HepG2 (cell line): ENCODE data around the gene HELZ. TPM values are rescaled to one million over a fixed set of nuclear protein-coding genes. Genes with fewer than 3 reads are reported as not detected.

Experiments
- ATAC-seq: fragments of 200-7000 bp; cut with Tn5 transposase; 3 replicates; pipeline ENCODE4 v1.9.1; 2020; ENCODE audit warnings: mild to moderate bottlenecking, moderate library complexity
- BruUV-seq: library from RNA; stranded (reverse); fragments of 400-500 nt; replicated peaks from 2 replicates; lab custom pipeline; 2021; lab: Mats Ljungman, UMichigan
- CTCF ChIA-PET: fragments of 300-600 bp; formaldehyde crosslinking; extraction: SDS; loops from one replicate; lab custom pipeline; 2021; ENCODE audit warnings: low total read pairs, inconsistent platforms, low intra/inter-chr PET ratio; lab: Yijun Ruan, JAX
- POLR2A ChIA-PET: fragments of 350-600 bp; sonication (Branson Sonifier 250); formaldehyde crosslinking; loops from one replicate; lab custom pipeline; 2020; ENCODE audit warnings: antibody characterized with exemption, inconsistent platforms; lab: Yijun Ruan, JAX
- DNase-seq: peaks from one replicate; pipeline ENCODE4 v3.0.0-alpha.2; 2015; ENCODE audit warnings: low spot score
- FAIRE-seq: peaks from 3 replicates; lab custom pipeline; 2011; peaks lifted over from hg19 to GRCh38; lab: Jason Lieb, UNC
- H2AFZ ChIP-seq: one replicate; pipeline ENCODE4 v1.6.1; 2011; ENCODE audit warnings: low read length, inconsistent platforms
- H3K27ac ChIP-seq: fragments of 300-600 bp; 3 replicates; pipeline ENCODE4 v1.8.0; 2011; ENCODE audit warnings: mixed run types, mild to moderate bottlenecking, mixed read lengths, low read length, inconsistent platforms; ENCODE audit not compliant: insufficient read depth; ENCODE audit errors: extremely low read length
- H3K27me3 ChIP-seq, 2 experiments: fragments of 200-600 bp in 1 of 2; 2 replicates in 1 of 2; 3 replicates in 1 of 2; pipeline versions ENCODE4 v1.6.0 to v1.8.0; 2011; ENCODE audit warnings: low read length in 2 of 2, mild to moderate bottlenecking in 2 of 2, moderate library complexity in 2 of 2, inconsistent platforms in 1 of 2; ENCODE audit not compliant: insufficient read depth in 2 of 2, control insufficient read depth in 1 of 2
- H3K36me3 ChIP-seq, 2 experiments: fragments of 200-600 bp in 1 of 2; replicated peaks in 1 of 2; 2 replicates in 1 of 2; 3 replicates in 1 of 2; pipeline versions ENCODE4 v1.5.1 to v1.8.0; 2011; ENCODE audit warnings: low read length in 2 of 2, inconsistent platforms in 1 of 2; ENCODE audit not compliant: insufficient read depth in 2 of 2, control insufficient read depth in 1 of 2
- H3K4me1 ChIP-seq: 2 replicates; pipeline ENCODE4 v1.5.1; 2012; ENCODE audit warnings: low read length, inconsistent platforms; ENCODE audit not compliant: insufficient read depth
- H3K4me2 ChIP-seq: 2 replicates; pipeline ENCODE4 v1.6.0; 2011; ENCODE audit warnings: low read depth, low read length, inconsistent platforms
- H3K4me3 ChIP-seq, 3 experiments: fragments of 200-600 bp in 1 of 3; sonication (generic), shearing (Covaris generic) in 1 of 3; replicated peaks in 1 of 3; 2 replicates each; pipeline ENCODE4 v1.5.1; 2011 to 2016; ENCODE audit warnings: low read length in 3 of 3, inconsistent platforms in 2 of 3, low read depth in 2 of 3, mild to moderate bottlenecking in 2 of 3, control low read depth in 1 of 3, mixed read lengths in 1 of 3; ENCODE audit not compliant: insufficient read depth in 1 of 3
- H3K79me2 ChIP-seq: one replicate; pipeline ENCODE4 v1.6.1; 2011; ENCODE audit warnings: low read length, inconsistent platforms; ENCODE audit not compliant: insufficient read depth
- H3K9ac ChIP-seq: 2 replicates; pipeline ENCODE4 v1.6.0; 2011; ENCODE audit warnings: mild to moderate bottlenecking, low read depth, low read length, inconsistent platforms; ENCODE audit not compliant: insufficient read depth
- H3K9me3 ChIP-seq: 2 replicates; pipeline ENCODE4 v1.5.1; 2012; ENCODE audit warnings: mild to moderate bottlenecking, low read length
- H4K20me1 ChIP-seq: 2 replicates; pipeline ENCODE4 v1.6.0; 2011; ENCODE audit warnings: inconsistent platforms, mild to moderate bottlenecking, low read length, moderate library complexity; ENCODE audit not compliant: insufficient read depth
- CEBPB ChIP-seq: IDR thresholded peaks from 2 replicates; pipeline ENCODE4 v1.6.1; 2011; ENCODE audit warnings: low read depth, low read length, improper control_type of control experiment, borderline replicate concordance
- EHMT2 ChIP-seq: fragments of 200-600 bp; sonication (generic); IDR thresholded peaks from 2 replicates; pipeline ENCODE4 v1.7.0; 2017; ENCODE audit warnings: antibody characterized with exemption, low read depth, low read length, borderline replicate concordance
- MAFF ChIP-seq: IDR thresholded peaks from 2 replicates; pipeline ENCODE4 v1.6.1; 2011; ENCODE audit warnings: low read depth, low read length, improper control_type of control experiment
- MAFK ChIP-seq, 2 experiments: IDR thresholded peaks in 1 of 2; conservative IDR thresholded peaks in 1 of 2; 2 replicates each; pipeline ENCODE4 v1.6.1; 2011; ENCODE audit warnings: improper control_type of control experiment in 2 of 2, low read length in 2 of 2
- ZNF205 ChIP-seq: IDR thresholded peaks from 2 replicates; pipeline ENCODE4 v1.6.1; 2018; ENCODE audit warnings: missing biosample characterization, missing genetic modification reagents
- ZNF232 ChIP-seq: sonication (generic); formaldehyde crosslinking; IDR thresholded peaks from 2 replicates; pipeline ENCODE4 v1.4.0; 2020; ENCODE audit warnings: missing genetic modification reagents, borderline replicate concordance
- WGBS: methylation state at CpG from one replicate; pipeline ENCODE4 v1.1.6; 2017; ENCODE audit warnings: low lambda C conversion rate; 5-methylcytosine and 5-hydroxymethylcytosine counted together
- in situ Hi-C: cut with HindIII; loops from 2 replicates; pipeline ENCODE4 v1.10.0; 2017; ENCODE audit warnings: low pct_unique_long_range_greater_than_20kb; ENCODE audit not compliant: extremely low pct_ligation_motif_present
- intact Hi-C: fragments of 100-400 bp; cut with micrococcal nuclease; formaldehyde crosslinking; loops from one replicate; pipeline ENCODE4 v1.10.0; 2022; ENCODE audit not compliant: unreplicated experiment
- polyA plus RNA-seq, 8 experiments: library from polyadenylated mRNA; depleted of rRNA in 3 of 8; stranded (reverse) in 7 of 8; unstranded in 1 of 8; fragments of >200 nt; fragmentation: Illumina TruSeq in 4 of 8; extraction: Trizol in 4 of 8; gene quantifications; 2 replicates each; pipeline versions ENCODE4 v1.2.1 to v1.2.3, GENCODE V29; 2011 to 2016; ENCODE audit warnings: low read depth in 4 of 8, missing spikeins in 1 of 8, mixed read lengths in 1 of 8; ENCODE audit not compliant: insufficient read depth in 1 of 8
- total RNA-seq, 5 experiments: library from RNA; depleted of rRNA; stranded (reverse); fragments of >200 nt; fragmentation: Illumina TruSeq; extraction: Trizol; gene quantifications; 2 replicates each; pipeline ENCODE4 v1.2.3, GENCODE V29; 2016; ENCODE audit warnings: low read depth in 1 of 5
- TF ChIP-seq, protein P1 (sequence below): sonication (generic); formaldehyde crosslinking; IDR thresholded peaks from 2 replicates; pipeline ENCODE4 v1.8.0; 2022; ENCODE audit warnings: missing genetic modification reagents, mild to moderate bottlenecking, borderline replicate concordance
- TF ChIP-seq, protein P2 (sequence below): sonication (generic); formaldehyde crosslinking; IDR thresholded peaks from 2 replicates; pipeline ENCODE4 v1.4.0; 2020; ENCODE audit warnings: missing genetic modification reagents

Gene HELZ
- total and polyA plus RNA-seq, 2 of the 13 experiments (the other 11 are each of a cell fraction or from before 2014, with no cell fraction given) = 35.3 to 52.4 TPM

DNA sequence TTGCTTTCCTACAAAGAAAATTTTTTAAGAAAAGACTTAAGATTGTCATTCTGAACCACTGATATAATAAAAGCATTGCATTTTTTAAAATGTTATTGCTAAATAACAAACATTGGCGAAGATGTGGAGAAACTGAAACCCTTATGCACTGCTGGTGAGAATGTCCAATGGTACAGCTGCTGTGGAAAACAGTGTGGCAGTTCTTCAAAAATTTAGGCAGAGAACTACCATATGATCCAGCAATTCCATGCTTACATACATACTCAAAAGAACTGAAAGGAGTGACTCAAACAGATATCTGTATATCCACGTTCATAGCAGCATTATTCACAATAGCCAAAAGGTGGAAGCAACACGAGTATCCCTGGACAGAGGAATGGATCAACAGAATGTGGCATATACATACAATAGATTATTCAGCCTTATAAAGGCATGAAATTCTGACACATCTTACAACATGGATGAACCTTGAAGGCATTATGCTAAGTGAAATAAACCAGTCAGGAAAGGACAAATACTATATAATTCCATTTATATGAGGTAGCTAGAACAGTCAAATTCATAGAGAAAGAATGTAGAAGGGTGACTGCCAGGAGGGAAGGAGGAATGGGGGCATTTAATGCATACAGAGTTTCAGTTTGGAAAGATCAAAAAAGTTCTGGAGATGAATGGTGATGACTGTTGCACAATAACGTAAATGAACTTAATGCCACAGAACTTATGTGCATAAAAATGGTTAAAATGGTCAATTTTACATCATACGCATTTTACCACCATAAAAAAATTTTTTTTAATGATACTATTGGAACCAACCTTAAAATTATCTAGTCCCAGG, 108.6 kb downstream of the HELZ start:
- no peaks in the 10 kb centered on the region for H3K27me3 ChIP-seq
- CTCF ChIA-PET = no interaction called here
- H3K4me3 ChIP-seq = no peak overlapping the region
- ATAC-seq = no peak
- H2AFZ ChIP-seq = no peak overlapping the region
- 97% methylated on average over 5 of the region's 5 CpGs for WGBS
- H3K4me2 ChIP-seq = no peak overlapping the region
- H3K27ac ChIP-seq = no peak overlapping the region
- peaks cover 7% of the 10 kb centered on the region for H3K4me1 ChIP-seq
- no peak for DNase-seq
- FAIRE-seq = no peak
- no peaks in the 10 kb centered on the region for H3K79me2 ChIP-seq
- H3K9ac ChIP-seq = no peak overlapping the region
- peaks cover 4% of the 10 kb centered on the region; the same call in 1 of the 2 replicates for H4K20me1 ChIP-seq
- in situ Hi-C loops = no loop called here
- TF ChIP-seq, protein P1, sequence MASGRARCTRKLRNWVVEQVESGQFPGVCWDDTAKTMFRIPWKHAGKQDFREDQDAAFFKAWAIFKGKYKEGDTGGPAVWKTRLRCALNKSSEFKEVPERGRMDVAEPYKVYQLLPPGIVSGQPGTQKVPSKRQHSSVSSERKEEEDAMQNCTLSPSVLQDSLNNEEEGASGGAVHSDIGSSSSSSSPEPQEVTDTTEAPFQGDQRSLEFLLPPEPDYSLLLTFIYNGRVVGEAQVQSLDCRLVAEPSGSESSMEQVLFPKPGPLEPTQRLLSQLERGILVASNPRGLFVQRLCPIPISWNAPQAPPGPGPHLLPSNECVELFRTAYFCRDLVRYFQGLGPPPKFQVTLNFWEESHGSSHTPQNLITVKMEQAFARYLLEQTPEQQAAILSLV (CRISPR knock-in tag) = no peak
- peak; percentile 66 for TF ChIP-seq CEBPB
- TF ChIP-seq, all 625 proteins: peak for 1
- BruUV-seq = no TSS peak
- intact Hi-C loops = no loop called here
- POLR2A ChIA-PET = no interaction called here
- Histone ChIP-seq H3K9me3 (no peaks in the 10 kb centered on the region), H3K36me3 (peaks cover 24 to 56% of the 10 kb centered on the region in 2 experiments)

DNA sequence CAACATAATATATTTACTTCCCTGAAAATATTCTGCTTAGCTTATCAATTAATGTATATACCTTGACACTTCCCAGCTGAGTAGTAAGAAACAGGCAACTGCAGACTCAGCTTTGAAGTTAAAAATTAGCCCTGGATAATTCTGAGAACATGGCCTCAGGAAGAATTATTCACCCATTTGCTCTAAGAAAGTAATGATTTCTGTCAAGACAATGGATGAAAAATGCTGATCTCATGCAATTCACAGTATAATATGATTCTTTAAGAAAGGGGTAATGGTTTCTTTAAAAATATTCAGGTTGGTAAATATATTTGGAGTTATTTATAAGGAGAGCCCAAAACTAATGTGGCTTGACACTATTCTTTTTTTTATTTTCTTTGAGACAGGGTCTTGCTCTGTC, 111.8 kb downstream of the HELZ start:
- no peak overlapping the region for H2AFZ ChIP-seq
- H3K9ac ChIP-seq = no peak overlapping the region
- no peaks in the 10 kb centered on the region for H3K9me3 ChIP-seq
- H3K27ac ChIP-seq = no peak overlapping the region
- ATAC-seq (no peak), DNase-seq (no peak), FAIRE-seq (no peak)
- no TSS peak for BruUV-seq
- ChIA-PET CTCF (no interaction called here), POLR2A (no interaction called here)
- H3K36me3 ChIP-seq = peaks cover 15 to 44% of the 10 kb centered on the region in 2 experiments
- H3K27me3 ChIP-seq = no peaks in the 10 kb centered on the region; a peak in 1 of 5 replicates
- H3K4me2 ChIP-seq = no peak overlapping the region
- no peak overlapping the region for H3K4me3 ChIP-seq
- in situ Hi-C loops (no loop called here), intact Hi-C loops (no loop called here)
- H3K4me1 ChIP-seq = peaks cover 18% of the 10 kb centered on the region
- H3K79me2 ChIP-seq = no peaks in the 10 kb centered on the region
- TF ChIP-seq, protein P2, sequence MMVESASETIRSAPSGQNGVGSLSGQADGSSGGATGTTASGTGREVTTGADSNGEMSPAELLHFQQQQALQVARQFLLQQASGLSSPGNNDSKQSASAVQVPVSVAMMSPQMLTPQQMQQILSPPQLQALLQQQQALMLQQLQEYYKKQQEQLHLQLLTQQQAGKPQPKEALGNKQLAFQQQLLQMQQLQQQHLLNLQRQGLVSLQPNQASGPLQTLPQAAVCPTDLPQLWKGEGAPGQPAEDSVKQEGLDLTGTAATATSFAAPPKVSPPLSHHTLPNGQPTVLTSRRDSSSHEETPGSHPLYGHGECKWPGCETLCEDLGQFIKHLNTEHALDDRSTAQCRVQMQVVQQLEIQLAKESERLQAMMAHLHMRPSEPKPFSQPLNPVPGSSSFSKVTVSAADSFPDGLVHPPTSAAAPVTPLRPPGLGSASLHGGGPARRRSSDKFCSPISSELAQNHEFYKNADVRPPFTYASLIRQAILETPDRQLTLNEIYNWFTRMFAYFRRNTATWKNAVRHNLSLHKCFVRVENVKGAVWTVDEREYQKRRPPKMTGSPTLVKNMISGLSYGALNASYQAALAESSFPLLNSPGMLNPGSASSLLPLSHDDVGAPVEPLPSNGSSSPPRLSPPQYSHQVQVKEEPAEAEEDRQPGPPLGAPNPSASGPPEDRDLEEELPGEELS = no peak
- TF ChIP-seq MAFF = peak; percentile 74
- no peak for TF ChIP-seq ZNF205 (CRISPR knock-in tag)
- TF ChIP-seq ZNF232 (CRISPR knock-in tag) = no peak
- no peak for TF ChIP-seq EHMT2
- peak; percentile 74 to 90 for TF ChIP-seq MAFK (conservative IDR thresholded peaks at IDR 0.05 in 1 of 2, IDR thresholded peaks at IDR 0.05 in 1 of 2; ENCODE audit: low read length in 2 of 2)
- peaks cover 4% of the 10 kb centered on the region; the same call in 1 of the 2 replicates for H4K20me1 ChIP-seq
